ENCODE measurements around the gene SCN8A. TPM values are rescaled to one million over a fixed set of nuclear protein-coding genes. Genes with fewer than 3 reads are reported as not detected.

SCN8A gene
- total RNA-seq, 4 donors from 2014 or later, result 0.28 to 4.1 TPM; not detected in 2

DNA sequence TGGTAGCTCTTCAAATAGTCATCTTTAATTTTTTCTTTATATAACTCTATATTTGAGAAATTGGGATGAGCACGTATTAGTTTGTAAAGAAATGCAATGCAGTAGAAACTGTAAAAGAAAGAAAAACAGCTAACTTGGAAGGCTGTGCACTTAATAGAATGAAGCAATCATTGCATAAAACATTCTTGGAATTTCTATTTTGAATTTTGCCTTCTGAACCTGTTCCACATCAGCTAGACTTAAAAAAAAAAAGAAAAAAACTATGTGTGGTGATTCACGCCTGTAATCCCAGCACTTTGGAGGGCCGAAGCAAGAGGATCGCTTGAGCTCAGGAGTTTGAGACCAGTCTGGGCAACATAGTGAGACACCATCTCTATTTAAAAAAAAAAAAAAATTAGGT is 29.4 kb downstream of the SCN8A start:
- Histone ChIP-seq H3K27me3 (no peaks in the 10 kb centered on the region), H3K36me3 (no peaks in the 10 kb centered on the region), H3K9me3 (no peaks in the 10 kb centered on the region), H3K27ac (no peak overlapping the region), H3K4me3 (no peak overlapping the region), H3K4me1 (no peaks in the 10 kb centered on the region)
- DNase-seq, result no peak
- TF ChIP-seq, protein P1, sequence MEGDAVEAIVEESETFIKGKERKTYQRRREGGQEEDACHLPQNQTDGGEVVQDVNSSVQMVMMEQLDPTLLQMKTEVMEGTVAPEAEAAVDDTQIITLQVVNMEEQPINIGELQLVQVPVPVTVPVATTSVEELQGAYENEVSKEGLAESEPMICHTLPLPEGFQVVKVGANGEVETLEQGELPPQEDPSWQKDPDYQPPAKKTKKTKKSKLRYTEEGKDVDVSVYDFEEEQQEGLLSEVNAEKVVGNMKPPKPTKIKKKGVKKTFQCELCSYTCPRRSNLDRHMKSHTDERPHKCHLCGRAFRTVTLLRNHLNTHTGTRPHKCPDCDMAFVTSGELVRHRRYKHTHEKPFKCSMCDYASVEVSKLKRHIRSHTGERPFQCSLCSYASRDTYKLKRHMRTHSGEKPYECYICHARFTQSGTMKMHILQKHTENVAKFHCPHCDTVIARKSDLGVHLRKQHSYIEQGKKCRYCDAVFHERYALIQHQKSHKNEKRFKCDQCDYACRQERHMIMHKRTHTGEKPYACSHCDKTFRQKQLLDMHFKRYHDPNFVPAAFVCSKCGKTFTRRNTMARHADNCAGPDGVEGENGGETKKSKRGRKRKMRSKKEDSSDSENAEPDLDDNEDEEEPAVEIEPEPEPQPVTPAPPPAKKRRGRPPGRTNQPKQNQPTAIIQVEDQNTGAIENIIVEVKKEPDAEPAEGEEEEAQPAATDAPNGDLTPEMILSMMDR (IDR thresholded peaks at IDR 0.05), result no peak
- no peak for TF ChIP-seq POLR2A (IDR thresholded peaks at IDR 0.05)

DNA sequence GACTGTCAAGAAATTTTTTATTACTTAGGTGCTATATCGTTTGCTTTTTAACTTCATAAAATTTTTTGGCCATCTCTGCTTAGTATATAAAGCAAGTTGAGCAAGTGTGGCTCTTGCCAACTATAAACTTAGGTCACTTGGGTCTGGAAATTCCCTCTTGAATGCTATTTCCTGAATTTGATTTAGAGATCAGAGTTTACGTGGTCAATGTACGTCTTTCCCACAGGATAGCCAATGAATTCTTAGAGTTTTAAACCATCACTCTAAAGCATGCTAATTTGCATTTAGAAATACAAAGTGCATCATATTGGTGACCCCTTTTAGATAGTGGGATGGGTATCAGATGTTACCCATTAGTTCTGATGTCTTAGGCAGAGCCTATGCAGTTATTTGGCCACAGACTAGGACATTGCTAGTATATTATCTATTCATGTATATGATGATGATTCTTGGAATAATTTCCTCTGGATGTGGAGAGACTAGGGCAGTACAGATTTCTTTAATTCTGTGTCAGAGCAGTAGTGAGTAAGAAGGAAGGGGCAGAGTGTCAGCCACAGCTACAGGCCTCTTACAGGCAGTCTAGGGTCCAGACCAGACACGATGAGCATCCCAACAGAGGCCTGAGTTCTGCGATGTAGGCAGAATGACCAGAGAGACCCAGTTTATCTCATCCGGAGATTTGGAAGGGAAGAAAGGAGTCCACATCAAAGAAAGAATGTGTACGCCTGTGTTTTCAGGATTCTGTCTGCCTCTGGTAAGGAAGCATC is 30.3 kb downstream of the SCN8A start:
- H3K4me1 ChIP-seq, result no peaks in the 10 kb centered on the region
- H3K27ac ChIP-seq, result no peak overlapping the region
- no peak for DNase-seq
- TF ChIP-seq POLR2A (IDR thresholded peaks at IDR 0.05), result no peak
- TF ChIP-seq, protein P1 (IDR thresholded peaks at IDR 0.05), result no peak
- no peak overlapping the region for H3K4me3 ChIP-seq
- no peaks in the 10 kb centered on the region for H3K27me3 ChIP-seq
- H3K36me3 ChIP-seq, result no peaks in the 10 kb centered on the region
- no peaks in the 10 kb centered on the region for H3K9me3 ChIP-seq

DNA sequence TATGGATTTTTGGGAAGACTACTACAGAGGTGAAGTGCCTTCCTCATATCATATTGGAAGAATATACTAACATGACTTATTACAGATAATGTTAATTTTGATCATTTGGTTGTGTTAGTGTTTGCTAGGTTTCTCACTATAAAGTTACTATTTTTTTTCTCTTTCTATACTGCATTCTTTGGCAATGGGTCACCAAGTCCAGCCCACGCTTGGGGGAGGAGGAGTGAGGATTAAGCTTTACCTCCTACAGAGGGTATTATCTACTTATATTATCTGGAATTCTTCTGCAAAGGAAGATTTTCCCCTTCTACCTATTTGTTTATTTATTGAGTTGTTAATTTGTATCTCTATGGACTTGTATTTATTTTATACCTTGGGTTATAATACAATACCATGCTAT is 31.5 kb downstream of the SCN8A start:
- Histone ChIP-seq H3K36me3 (no peaks in the 10 kb centered on the region), H3K27me3 (no peaks in the 10 kb centered on the region), H3K27ac (no peak overlapping the region), H3K4me1 (no peaks in the 10 kb centered on the region), H3K9me3 (no peaks in the 10 kb centered on the region), H3K4me3 (no peak overlapping the region)
- TF ChIP-seq, protein P1 (IDR thresholded peaks at IDR 0.05), result no peak
- no peak for DNase-seq

DNA sequence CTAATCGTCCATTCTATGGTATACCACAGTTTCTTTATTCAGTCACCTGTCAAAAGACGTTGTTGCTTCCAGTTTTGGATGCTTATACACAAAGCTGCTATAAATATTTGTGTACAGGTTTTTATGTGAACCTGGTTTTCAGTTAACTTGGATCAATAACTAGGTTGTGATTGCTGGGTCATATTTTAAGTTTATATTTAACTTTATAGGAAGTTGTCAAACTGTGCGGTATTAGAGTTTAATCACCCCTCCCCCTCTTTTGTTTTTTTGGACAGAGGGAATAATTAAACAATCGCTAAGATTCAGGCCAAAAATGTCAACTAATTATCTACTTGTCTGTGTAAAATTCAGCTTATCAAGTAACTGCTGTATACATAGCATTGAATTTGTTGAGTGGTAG is 34.3 kb downstream of the SCN8A start:
- no peak for DNase-seq
- TF ChIP-seq POLR2A (IDR thresholded peaks at IDR 0.05), result no peak
- TF ChIP-seq, protein P1 (IDR thresholded peaks at IDR 0.05), result no peak
- Histone ChIP-seq H3K9me3 (no peaks in the 10 kb centered on the region), H3K4me1 (no peaks in the 10 kb centered on the region), H3K27me3 (no peaks in the 10 kb centered on the region), H3K36me3 (no peaks in the 10 kb centered on the region), H3K4me3 (no peak overlapping the region), H3K27ac (no peak overlapping the region)

DNA sequence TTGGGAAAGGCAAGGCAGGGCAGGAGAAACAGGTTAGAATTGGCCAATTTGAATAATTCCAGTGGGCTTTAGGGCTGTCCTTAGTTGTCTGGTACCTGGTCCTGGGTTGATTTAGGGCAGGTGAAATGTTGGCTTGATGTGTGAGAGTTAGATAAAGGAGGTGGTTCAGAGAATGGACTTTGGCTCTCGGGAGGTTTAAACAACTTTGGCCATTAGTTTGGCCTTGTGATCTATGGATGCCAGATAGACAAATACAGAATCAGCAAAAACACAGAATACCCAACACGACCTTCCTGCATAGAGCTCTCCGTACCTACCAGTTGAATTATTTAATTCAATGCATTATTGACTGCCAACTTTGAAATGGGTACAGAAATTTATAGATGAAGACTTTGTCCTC is 35.1 kb downstream of the SCN8A start:
- H3K27ac ChIP-seq, result no peak overlapping the region
- H3K4me3 ChIP-seq, result no peak overlapping the region
- H3K4me1 ChIP-seq, result no peaks in the 10 kb centered on the region
- TF ChIP-seq, protein P1 (IDR thresholded peaks at IDR 0.05), result no peak
- TF ChIP-seq POLR2A (IDR thresholded peaks at IDR 0.05), result no peak
- no peak for DNase-seq
- H3K27me3 ChIP-seq, result no peaks in the 10 kb centered on the region
- H3K9me3 ChIP-seq, result no peaks in the 10 kb centered on the region
- no peaks in the 10 kb centered on the region for H3K36me3 ChIP-seq
